GM18519 (cell line): ENCODE results near the gene FN3K.

Source experiments
- ATAC-seq: cut with Tn5 transposase; IDR thresholded peaks from one replicate; pipeline ENCODE4 v1.9.1; 2021; ENCODE audit warnings: mild to moderate bottlenecking, moderate library complexity; ENCODE audit not compliant: unreplicated experiment, low FRiP score

FN3K gene

GRCh38 chr17:82789806-82790205 lies 54.4 kb downstream of the FN3K start:
- no peak for ATAC-seq

- no peak for ATAC-seq
Measured at GRCh38 chr17:82790391-82790790, 55.0 kb downstream of the FN3K start.

- ATAC-seq = no peak
Measured at GRCh38 chr17:82791532-82791931, 56.1 kb downstream of the FN3K start.

- ATAC-seq = no peak
Measured at GRCh38 chr17:82793974-82794630, 58.7 kb downstream of the FN3K start.

- ATAC-seq = no peak
Measured at GRCh38 chr17:82794781-82795482, 59.5 kb downstream of the FN3K start.

GRCh38 chr17:82795615-82796014 lies 60.2 kb downstream of the FN3K start:
- no peak for ATAC-seq

GRCh38 chr17:82797061-82797460 lies 61.6 kb downstream of the FN3K start:
- no peak for ATAC-seq

GRCh38 chr17:82798752-82799151 lies 63.3 kb downstream of the FN3K start:
- ATAC-seq = no peak

- ATAC-seq = no peak
Measured at GRCh38 chr17:82799591-82799990, 64.2 kb downstream of the FN3K start.
